HCT116 (cell line): ENCODE results near the gene SPTY2D1. TPM values are rescaled to one million over a fixed set of nuclear protein-coding genes. Genes with fewer than 3 reads are reported as not detected.

ENCODE experiments used
- ATAC-seq: fragments of 200-7000 bp; cut with Tn5 transposase; 2 replicates; pipeline ENCODE4 v1.9.1; 2020; ENCODE audit warnings: mild to moderate bottlenecking, moderate library complexity
- BruUV-seq: library from RNA; stranded (reverse); fragments of 400-500 nt; replicated peaks from 2 replicates; lab custom pipeline; 2021; lab: Mats Ljungman, UMichigan
- CTCF ChIA-PET: fragments of 300-600 bp; sonication (Branson Sonifier 250); formaldehyde crosslinking; loops from one replicate; lab custom pipeline; 2021; ENCODE audit warnings: antibody characterized with exemption; lab: Charles Lee
- POLR2A ChIA-PET: fragments of 300-600, 350-600 bp; sonication (Branson Sonifier 250); formaldehyde crosslinking; loops from one replicate; lab custom pipeline; 2021; ENCODE audit warnings: antibody characterized with exemption; lab: Charles Lee
- RAD21 ChIA-PET, 2 experiments: fragments of 300-600 bp; sonication (Branson Sonifier 250); formaldehyde crosslinking; loops; one replicate each; lab custom pipeline; 2023; ENCODE audit warnings: low total read pairs in 2 of 2; ENCODE audit not compliant: uncharacterized antibody in 2 of 2, unreplicated experiment in 2 of 2, low non-redundant PET in 1 of 2; lab: Charles Lee
- DNase-seq: peaks from one replicate; pipeline ENCODE4 v3.0.0-alpha.2; 2010; ENCODE audit warnings: low read depth, low spot score
- H2AFZ ChIP-seq: fragments of 200-600 bp; shearing (Covaris generic), sonication (generic); 2 replicates; pipeline ENCODE4 v1.6.1; 2017; ENCODE audit warnings: low read depth, mixed run types, mixed read lengths, antibody characterized with exemption, low read length; ENCODE audit not compliant: poor library complexity, severe bottlenecking
- H3K27ac ChIP-seq: 2 replicates; pipeline ENCODE4 v1.5.1; 2012; ENCODE audit warnings: low read depth, low read length
- H3K27me3 ChIP-seq: fragments of 200-600 bp; sonication (generic); 2 replicates; pipeline ENCODE4 v1.6.1; 2016; ENCODE audit warnings: mixed run types, low read length, mixed read lengths; ENCODE audit not compliant: insufficient read depth
- H3K36me3 ChIP-seq, 2 experiments: fragments of 200-500 bp in 1 of 2; fragments of 200-600 bp in 1 of 2; sonication (Bioruptor generic) in 1 of 2; sonication (generic) in 1 of 2; 2 replicates each; pipeline versions ENCODE4 v1.5.1 to v1.6.1; 2014 to 2016; ENCODE audit warnings: low read length in 2 of 2, inconsistent platforms in 1 of 2, mixed read lengths in 1 of 2, mixed run types in 1 of 2; ENCODE audit not compliant: insufficient read depth in 2 of 2, control insufficient read depth in 1 of 2
- H3K4me1 ChIP-seq, 2 experiments: fragments of 200-600 bp in 1 of 2; sonication (generic) in 1 of 2; 2 replicates each; pipeline versions ENCODE4 v1.5.1 to v1.6.1; 2012 to 2017; ENCODE audit warnings: low read length in 2 of 2, inconsistent platforms in 1 of 2, mild to moderate bottlenecking in 1 of 2, mixed read lengths in 1 of 2, mixed run types in 1 of 2, moderate library complexity in 1 of 2; ENCODE audit not compliant: insufficient read depth in 2 of 2, control insufficient read depth in 1 of 2
- H3K4me2 ChIP-seq: fragments of 200-600 bp; sonication (generic); 2 replicates; pipeline ENCODE4 v1.6.1; 2017; ENCODE audit warnings: mixed run types, low read length, mixed read lengths
- H3K4me3 ChIP-seq, 2 experiments: fragments of 200-600 bp in 1 of 2; sonication (generic) in 1 of 2; replicated peaks in 1 of 2; 2 replicates each; pipeline ENCODE4 v1.5.1; 2011 to 2016; ENCODE audit warnings: low read length in 2 of 2, control low read depth in 1 of 2, low read depth in 1 of 2, mild to moderate bottlenecking in 1 of 2, mixed read lengths in 1 of 2, mixed run types in 1 of 2
- H3K79me2 ChIP-seq: fragments of 200-600 bp; sonication (generic); 2 replicates; pipeline ENCODE4 v1.6.1; 2017; ENCODE audit warnings: mild to moderate bottlenecking, mixed run types, low read length, moderate library complexity, mixed read lengths; ENCODE audit not compliant: insufficient read depth
- H3K9ac ChIP-seq: fragments of 200-600 bp; sonication (generic); 2 replicates; pipeline ENCODE4 v1.6.1; 2016; ENCODE audit warnings: low read length, mixed read lengths
- H3K9me2 ChIP-seq: fragments of 200-600 bp; sonication (generic), shearing (Covaris generic); 2 replicates; pipeline ENCODE4 v1.6.1; 2017; ENCODE audit warnings: mixed run types, mild to moderate bottlenecking, moderate library complexity; ENCODE audit not compliant: insufficient read depth
- H3K9me3 ChIP-seq, 2 experiments: fragments of 200-500 bp in 1 of 2; fragments of 200-600 bp in 1 of 2; sonication (Bioruptor generic) in 1 of 2; sonication (generic) in 1 of 2; 2 replicates each; pipeline ENCODE4 v1.6.1; 2014 to 2017; ENCODE audit warnings: low read length in 2 of 2, mixed read lengths in 2 of 2, inconsistent platforms in 1 of 2, low read depth in 1 of 2, mild to moderate bottlenecking in 1 of 2, mixed run types in 1 of 2, moderate library complexity in 1 of 2; ENCODE audit not compliant: control insufficient read depth in 1 of 2, insufficient read depth in 1 of 2
- H4K20me1 ChIP-seq: fragments of 200-600 bp; sonication (generic), shearing (Covaris generic); 2 replicates; pipeline ENCODE4 v1.6.1; 2017; ENCODE audit warnings: mixed run types, mild to moderate bottlenecking, moderate library complexity; ENCODE audit not compliant: insufficient read depth
- ATF3 ChIP-seq: IDR thresholded peaks from 2 replicates; pipeline ENCODE4 v1.6.1; 2012
- CEBPB ChIP-seq: IDR thresholded peaks from 2 replicates; pipeline ENCODE4 v1.6.1; 2012; ENCODE audit warnings: low read depth
- CTCF ChIP-seq, 3 experiments: fragments of 200-600 bp in 1 of 3; sonication (generic) in 1 of 3; IDR thresholded peaks in 2 of 3; conservative IDR thresholded peaks in 1 of 3; 2 replicates each; pipeline ENCODE4 v1.5.1; 2012 to 2017; ENCODE audit warnings: low read depth in 2 of 3, low read length in 2 of 3, antibody characterized with exemption in 1 of 3, borderline replicate concordance in 1 of 3, control low read depth in 1 of 3, mild to moderate bottlenecking in 1 of 3, mixed read lengths in 1 of 3, mixed run types in 1 of 3, moderate library complexity in 1 of 3; ENCODE audit not compliant: insufficient read depth in 1 of 3
- ELF1 ChIP-seq: IDR thresholded peaks from 2 replicates; pipeline ENCODE4 v1.6.1; 2012; ENCODE audit warnings: low read depth, borderline replicate concordance
- EZH2 ChIP-seq: fragments of 200-600 bp; sonication (generic); IDR thresholded peaks from 2 replicates; pipeline ENCODE4 v1.6.1; 2017; ENCODE audit warnings: antibody characterized with exemption, mixed run types
- RAD21 ChIP-seq: IDR thresholded peaks from 2 replicates; pipeline ENCODE4 v1.6.1; 2012; ENCODE audit warnings: low read depth, mild to moderate bottlenecking
- REST ChIP-seq: IDR thresholded peaks from 2 replicates; pipeline ENCODE4 v1.6.1; 2012; ENCODE audit warnings: low read depth
- SIN3A ChIP-seq: IDR thresholded peaks from 2 replicates; pipeline ENCODE4 v1.6.1; 2012; ENCODE audit warnings: low read depth
- SP1 ChIP-seq: IDR thresholded peaks from 2 replicates; pipeline ENCODE4 v1.6.1; 2012; ENCODE audit warnings: low read depth
- SRF ChIP-seq: IDR thresholded peaks from 2 replicates; pipeline ENCODE4 v1.6.1; 2012; ENCODE audit warnings: low read depth
- YY1 ChIP-seq: IDR thresholded peaks from 2 replicates; pipeline ENCODE4 v1.6.1; 2011; ENCODE audit warnings: low read length, low read depth, moderate library complexity, mild to moderate bottlenecking; ENCODE audit not compliant: insufficient replicate concordance; ENCODE audit errors: extremely low read depth
- intact Hi-C: fragments of 100-400 bp; cut with micrococcal nuclease; formaldehyde crosslinking; loops from 2 replicates; pipeline ENCODE4 v1.10.0; 2022
- total RNA-seq: library from RNA; stranded (reverse); gene quantifications from one replicate; pipeline ENCODE4 v1.2.1, GENCODE V29; 2021; ENCODE audit not compliant: unreplicated experiment

SPTY2D1 gene
- total RNA-seq, 1 experiment from 2014 or later, result 19.7 TPM

GRCh38 chr11:18566406-18566805, 67.7 kb downstream of the SPTY2D1 start (continued):
- TF ChIP-seq SP1, result no peak
- no peak for TF ChIP-seq SIN3A
- no peak for TF ChIP-seq ELF1
- TF ChIP-seq CEBPB, result no peak

- H3K79me2 ChIP-seq, result no peaks in the 10 kb centered on the region
- H3K4me3 ChIP-seq, result no peak overlapping the region
- no peaks in the 10 kb centered on the region for H3K27me3 ChIP-seq
- no peaks in the 10 kb centered on the region for H3K9me3 ChIP-seq
- no peak overlapping the region for H3K4me2 ChIP-seq
- no peak overlapping the region for H3K9ac ChIP-seq
- no peak overlapping the region for H3K27ac ChIP-seq
- ATAC-seq, result no peak
- H3K4me1 ChIP-seq, result no peaks in the 10 kb centered on the region
- ChIA-PET CTCF (interaction anchor here (1.2 kb wide), 1 partner anchor 320 kb away, joined by 6 read pairs; no protein-coding TSS in a partner anchor), POLR2A (no interaction called here), RAD21 (no interaction called here)
- H3K9me2 ChIP-seq, result no peaks in the 10 kb centered on the region
- no TSS peak for BruUV-seq
- no peaks in the 10 kb centered on the region for H4K20me1 ChIP-seq
- intact Hi-C loops, result no loop called here
- TF ChIP-seq SP1 (no peak), SRF (no peak), EZH2 (no peak), YY1 (no peak), RAD21 (no peak), ATF3 (no peak), REST (no peak), CTCF (IDR thresholded peaks at IDR 0.05 in 2 of 3, conservative IDR thresholded peaks at IDR 0.05 in 1 of 3; ENCODE audit: borderline replicate concordance in 1 of 3, insufficient read depth in 1 of 3, low read depth in 2 of 3, low read length in 2 of 3) (no peak), ELF1 (no peak)
- H2AFZ ChIP-seq, result no peak overlapping the region
- H3K36me3 ChIP-seq, result peaks cover 3 to 5% of the 10 kb centered on the region in 2 experiments
- DNase-seq, result no peak
Measured at GRCh38 chr11:18564149-18564548, 70.0 kb downstream of the SPTY2D1 start.
